Stimulated activated naive CD8-positive, alpha-beta T cell treated with anti-CD3 and anti-CD28 coated beads, Interleukin-15, amount 100 ng/mL, for 72 hours (primary cell): ENCODE measurements around the gene RNF2.

Source experiments
- ATAC-seq: fragments of 150-1000 bp; cut with Tn5 transposase; 2 replicates; pipeline ENCODE4 v1.10.0; 2021; ENCODE audit warnings: mild to moderate bottlenecking, moderate library complexity
- DNase-seq, 2 donors: peaks; one replicate each; pipeline ENCODE4 v3.0.0; 2021 to 2022
- H3K27ac Mint-ChIP-seq, 2 donors: one replicate each; pipeline ENCODE4 v1.8.0; 2022; ENCODE audit warnings: mild to moderate bottlenecking in 2 of 2, mixed read lengths in 2 of 2, moderate library complexity in 2 of 2
- H3K27me3 Mint-ChIP-seq: one replicate; pipeline ENCODE4 v1.8.0; 2022; ENCODE audit warnings: mixed read lengths
- H3K4me1 Mint-ChIP-seq: one replicate; pipeline ENCODE4 v1.8.0; 2022; ENCODE audit warnings: mild to moderate bottlenecking, mixed read lengths
- H3K4me3 Mint-ChIP-seq, 2 donors: one replicate each; pipeline ENCODE4 v1.8.0; 2022; ENCODE audit warnings: mild to moderate bottlenecking in 2 of 2, mixed read lengths in 2 of 2, moderate library complexity in 1 of 2
- H3K9me3 Mint-ChIP-seq, 2 donors: one replicate each; pipeline ENCODE4 v1.8.0; 2022; ENCODE audit warnings: mixed read lengths in 2 of 2

RNF2 gene

GRCh38 chr1:185108321-185108720 lies 63.0 kb downstream of the RNF2 start:
- ATAC-seq: no peak
- H3K9me3 Mint-ChIP-seq: peaks cover 27 to 31% of the 10 kb centered on the region in 2 donors
- H3K4me1 Mint-ChIP-seq: no peaks in the 10 kb centered on the region
- no peaks in the 10 kb centered on the region for H3K27me3 Mint-ChIP-seq
- H3K27ac Mint-ChIP-seq: no peak overlapping the region
- DNase-seq: no peak
- H3K4me3 Mint-ChIP-seq: no peak overlapping the region

DNA sequence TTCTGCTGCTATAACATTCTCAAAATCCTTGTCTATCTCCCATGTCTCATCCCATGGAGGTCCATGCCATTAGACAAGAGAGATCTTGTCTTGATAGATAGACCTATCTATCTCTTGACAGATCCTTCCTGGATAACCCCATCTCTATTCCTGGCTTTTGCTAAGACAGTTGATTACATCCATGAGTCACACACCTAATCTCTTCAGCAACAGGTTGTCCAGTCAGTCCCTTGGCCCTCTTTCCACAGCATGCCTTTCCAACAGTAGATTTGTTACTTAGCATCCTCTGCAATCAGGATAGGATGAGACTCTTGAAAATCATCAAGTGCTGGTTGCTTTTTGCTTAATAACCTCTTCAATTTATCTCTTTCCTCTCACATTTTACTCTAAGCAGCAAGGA lies 64.8 kb downstream of the RNF2 start:
- DNase-seq: no peak
- H3K9me3 Mint-ChIP-seq: peaks cover 27 to 30% of the 10 kb centered on the region in 2 donors
- no peak overlapping the region for H3K27ac Mint-ChIP-seq
- no peaks in the 10 kb centered on the region for H3K4me1 Mint-ChIP-seq
- no peaks in the 10 kb centered on the region for H3K27me3 Mint-ChIP-seq
- no peak for ATAC-seq
- no peak overlapping the region for H3K4me3 Mint-ChIP-seq

DNA sequence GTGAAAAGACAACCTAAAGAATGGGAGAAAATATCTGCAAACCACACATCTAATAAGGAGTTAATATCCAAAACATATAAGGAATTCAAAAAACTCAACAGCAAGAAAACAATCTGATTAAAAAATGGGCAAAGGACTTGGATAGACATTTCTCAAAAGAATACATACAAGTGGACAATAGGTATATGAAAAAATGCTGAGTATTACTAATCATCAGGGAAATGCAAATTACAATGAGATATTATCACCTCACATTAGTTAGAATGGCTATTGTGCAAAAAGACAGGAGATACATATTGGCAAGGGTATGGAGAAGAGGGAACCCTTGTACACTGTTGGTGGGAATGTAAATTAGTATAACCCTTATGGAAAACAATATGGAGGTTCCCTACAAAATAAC lies 66.5 kb downstream of the RNF2 start:
- no peak overlapping the region for H3K4me3 Mint-ChIP-seq
- no peak for DNase-seq
- H3K4me1 Mint-ChIP-seq: no peaks in the 10 kb centered on the region
- no peaks in the 10 kb centered on the region for H3K27me3 Mint-ChIP-seq
- no peak overlapping the region for H3K27ac Mint-ChIP-seq
- peaks cover 11 to 16% of the 10 kb centered on the region in 2 donors for H3K9me3 Mint-ChIP-seq
- no peak for ATAC-seq

GRCh38 chr1:185112356-185112755 lies 67.0 kb downstream of the RNF2 start:
- Mint-ChIP-seq H3K9me3 (peaks cover 11 to 16% of the 10 kb centered on the region in 2 donors), H3K4me1 (no peaks in the 10 kb centered on the region), H3K27ac (no peak overlapping the region), H3K4me3 (no peak overlapping the region), H3K27me3 (no peaks in the 10 kb centered on the region)
- ATAC-seq (no peak), DNase-seq (no peak)

DNA sequence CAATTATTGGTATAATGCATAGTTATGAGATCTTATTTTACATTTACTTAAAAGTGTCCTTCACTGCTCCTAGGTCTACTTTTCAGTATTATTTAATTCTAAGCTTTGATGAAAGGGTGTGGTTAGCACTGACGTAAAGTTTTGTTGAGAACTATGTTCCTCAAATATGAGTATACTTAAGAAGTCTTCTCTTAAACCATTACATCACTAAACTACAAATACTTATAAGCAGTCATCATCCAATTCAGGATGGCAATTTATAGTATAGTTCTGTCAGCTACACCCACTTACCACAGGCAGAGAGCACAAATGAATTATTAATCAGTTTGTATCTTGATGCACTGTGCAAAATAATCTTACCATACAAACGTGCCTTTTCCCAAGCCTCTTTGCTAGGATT lies 84.3 kb downstream of the RNF2 start:
- Mint-ChIP-seq H3K27me3 (no peaks in the 10 kb centered on the region), H3K4me3 (no peak overlapping the region), H3K9me3 (peaks cover 0 to 6% of the 10 kb centered on the region in 2 donors), H3K4me1 (no peaks in the 10 kb centered on the region), H3K27ac (peak overlapping the region in 1 of 2 donors; percentile 61)
- no peak for DNase-seq
- ATAC-seq: no peak

DNA sequence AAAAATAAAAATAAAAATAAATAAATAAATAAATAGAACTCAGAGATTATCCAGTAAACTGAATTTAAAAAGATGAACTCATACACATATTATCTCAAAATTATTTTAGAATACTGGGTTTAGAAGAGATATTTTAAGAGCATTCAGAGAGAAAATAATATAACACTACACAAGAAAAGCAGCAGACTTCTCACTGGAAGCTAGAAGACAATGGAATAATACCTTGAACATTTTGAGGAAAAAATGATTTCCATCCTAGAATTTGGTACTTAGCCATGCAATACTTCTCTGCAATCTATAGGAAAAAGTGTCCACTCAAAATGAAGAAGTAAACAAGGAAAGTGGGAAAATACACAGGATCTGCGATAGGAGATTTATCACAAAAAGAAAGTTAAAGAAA lies 87.2 kb downstream of the RNF2 start:
- ATAC-seq (no peak), DNase-seq (no peak)
- H3K9me3 Mint-ChIP-seq: peaks cover 0 to 6% of the 10 kb centered on the region in 2 donors
- no peak overlapping the region for H3K27ac Mint-ChIP-seq
- H3K4me3 Mint-ChIP-seq: no peak overlapping the region
- H3K27me3 Mint-ChIP-seq: no peaks in the 10 kb centered on the region
- H3K4me1 Mint-ChIP-seq: peaks cover 2% of the 10 kb centered on the region

GRCh38 chr1:185137896-185138545 lies 92.7 kb downstream of the RNF2 start:
- Mint-ChIP-seq H3K4me1 (peaks cover 7% of the 10 kb centered on the region), H3K27me3 (no peaks in the 10 kb centered on the region), H3K9me3 (no peaks in the 10 kb centered on the region), H3K27ac (peak overlapping the region in 1 of 2 donors; percentile 72), H3K4me3 (no peak overlapping the region)
- DNase-seq: no peak
- no peak for ATAC-seq

DNA sequence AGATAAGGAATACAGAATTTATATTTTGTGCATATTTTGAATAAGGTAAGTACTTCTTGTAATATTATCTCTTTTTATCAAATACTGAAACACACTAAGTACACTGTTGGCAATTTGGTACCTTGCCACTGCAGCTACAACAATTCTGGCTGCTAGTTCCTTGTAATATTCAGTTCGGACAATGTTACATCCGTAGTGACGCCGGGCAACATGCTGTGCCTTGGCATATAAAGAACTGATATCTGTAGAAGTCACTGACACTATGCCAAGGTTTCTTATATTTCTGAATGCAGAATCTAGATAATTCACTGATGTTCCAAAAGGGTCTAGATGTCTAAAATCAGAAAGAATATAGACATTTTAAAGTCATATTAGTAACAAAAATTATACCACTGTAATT lies 93.9 kb downstream of the RNF2 start:
- no peak for DNase-seq
- Mint-ChIP-seq H3K27ac (no peak overlapping the region), H3K4me1 (peaks cover 7% of the 10 kb centered on the region)

GRCh38 chr1:185144233-185144632 lies 98.9 kb downstream of the RNF2 start:
- Mint-ChIP-seq H3K27me3 (no peaks in the 10 kb centered on the region), H3K27ac (no peak overlapping the region)

More for the DNA sequence above, 93.9 kb downstream of the RNF2 start:
- no peak overlapping the region for H3K4me3 Mint-ChIP-seq
- no peaks in the 10 kb centered on the region for H3K27me3 Mint-ChIP-seq
- ATAC-seq: no peak
- no peaks in the 10 kb centered on the region for H3K9me3 Mint-ChIP-seq

GRCh38 chr1:185151215-185151614 lies 105.9 kb downstream of the RNF2 start:
- ATAC-seq (no peak), DNase-seq (no peak)
- H3K4me3 Mint-ChIP-seq: no peak overlapping the region
- no peak overlapping the region for H3K27ac Mint-ChIP-seq
- H3K4me1 Mint-ChIP-seq: peaks cover 25% of the 10 kb centered on the region
- no peaks in the 10 kb centered on the region for H3K9me3 Mint-ChIP-seq
- no peaks in the 10 kb centered on the region for H3K27me3 Mint-ChIP-seq

More at GRCh38 chr1:185144233-185144632, 98.9 kb downstream of the RNF2 start:
- Mint-ChIP-seq H3K4me1 (peaks cover 5% of the 10 kb centered on the region), H3K4me3 (no peak overlapping the region), H3K9me3 (no peaks in the 10 kb centered on the region)
- ATAC-seq: no peak
- no peak for DNase-seq
